ENCODE measurements around the gene C6orf136.

- TF ChIP-seq, protein P1, sequence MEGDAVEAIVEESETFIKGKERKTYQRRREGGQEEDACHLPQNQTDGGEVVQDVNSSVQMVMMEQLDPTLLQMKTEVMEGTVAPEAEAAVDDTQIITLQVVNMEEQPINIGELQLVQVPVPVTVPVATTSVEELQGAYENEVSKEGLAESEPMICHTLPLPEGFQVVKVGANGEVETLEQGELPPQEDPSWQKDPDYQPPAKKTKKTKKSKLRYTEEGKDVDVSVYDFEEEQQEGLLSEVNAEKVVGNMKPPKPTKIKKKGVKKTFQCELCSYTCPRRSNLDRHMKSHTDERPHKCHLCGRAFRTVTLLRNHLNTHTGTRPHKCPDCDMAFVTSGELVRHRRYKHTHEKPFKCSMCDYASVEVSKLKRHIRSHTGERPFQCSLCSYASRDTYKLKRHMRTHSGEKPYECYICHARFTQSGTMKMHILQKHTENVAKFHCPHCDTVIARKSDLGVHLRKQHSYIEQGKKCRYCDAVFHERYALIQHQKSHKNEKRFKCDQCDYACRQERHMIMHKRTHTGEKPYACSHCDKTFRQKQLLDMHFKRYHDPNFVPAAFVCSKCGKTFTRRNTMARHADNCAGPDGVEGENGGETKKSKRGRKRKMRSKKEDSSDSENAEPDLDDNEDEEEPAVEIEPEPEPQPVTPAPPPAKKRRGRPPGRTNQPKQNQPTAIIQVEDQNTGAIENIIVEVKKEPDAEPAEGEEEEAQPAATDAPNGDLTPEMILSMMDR (IDR thresholded peaks at IDR 0.05), result no peak
- TF ChIP-seq POLR2A (IDR thresholded peaks at IDR 0.05) (no peak), EP300 (IDR thresholded peaks at IDR 0.05) (no peak)
Measured at GRCh38 chr6:30618270-30618797, 28.6 kb upstream of the C6orf136 start.

Data from tibial nerve (tissue), 4 donors.